Brain microvascular endothelial cell (primary cell): ENCODE results near the gene CRYGC.

ENCODE experiments used
- DNase-seq: peaks from one replicate; pipeline ENCODE4 v3.0.0-alpha.2; 2020
- H3K27ac ChIP-seq: fragments of 250-450 bp; sonication (Bioruptor Pico); 2 replicates; pipeline ENCODE4 v1.5.1; 2020; ENCODE audit warnings: mild to moderate bottlenecking, moderate library complexity
- H3K27me3 ChIP-seq: fragments of 250-450 bp; sonication (Bioruptor Pico); replicated peaks from 2 replicates; pipeline ENCODE4 v1.5.1; 2020; ENCODE audit warnings: mild to moderate bottlenecking
- H3K36me3 ChIP-seq: fragments of 250-450 bp; sonication (Bioruptor Pico); replicated peaks from 2 replicates; pipeline ENCODE4 v1.5.1; 2020; ENCODE audit warnings: mild to moderate bottlenecking
- H3K4me3 ChIP-seq: 2 replicates; pipeline ENCODE4 v1.5.1; 2011; ENCODE audit warnings: low read depth, mild to moderate bottlenecking, control low read depth, low read length, moderate library complexity
- CTCF ChIP-seq: IDR thresholded peaks from 2 replicates; pipeline ENCODE4 v1.5.1; 2011; ENCODE audit warnings: low read depth, mild to moderate bottlenecking, moderate library complexity, low read length, control low read depth, inconsistent platforms; ENCODE audit errors: missing control alignments
- in situ Hi-C: cut with HindIII; loops from 2 replicates; pipeline ENCODE4 v1.10.0; 2017; ENCODE audit warnings: low sequenced_read_pairs, low pct_ligation_motif_present

The CRYGC gene

GRCh38 chr2:208150956-208151355, 21.3 kb upstream of the CRYGC start:
- Histone ChIP-seq H3K27me3 (no peaks in the 10 kb centered on the region), H3K27ac (no peak overlapping the region), H3K36me3 (no peaks in the 10 kb centered on the region), H3K4me3 (no peak overlapping the region)
- no peak for TF ChIP-seq CTCF
- DNase-seq, result no peak
- in situ Hi-C loops, result no loop called here

- no peak for TF ChIP-seq CTCF
- Histone ChIP-seq H3K4me3 (no peak overlapping the region), H3K36me3 (no peaks in the 10 kb centered on the region), H3K27ac (no peak overlapping the region), H3K27me3 (no peaks in the 10 kb centered on the region)
- DNase-seq, result no peak
- in situ Hi-C loops, result no loop called here
These were observed 20.5 kb upstream of the CRYGC start for GRCh38 chr2:208150094-208150493.

GRCh38 chr2:208148803-208149202, 19.2 kb upstream of the CRYGC start:
- TF ChIP-seq CTCF, result peak; percentile 28
- in situ Hi-C loops, result no loop called here
- Histone ChIP-seq H3K27ac (no peak overlapping the region), H3K27me3 (no peaks in the 10 kb centered on the region), H3K4me3 (no peak overlapping the region), H3K36me3 (no peaks in the 10 kb centered on the region)
- DNase-seq, result no peak

GRCh38 chr2:208147759-208148158, 18.1 kb upstream of the CRYGC start:
- Histone ChIP-seq H3K27ac (no peak overlapping the region), H3K36me3 (no peaks in the 10 kb centered on the region), H3K4me3 (no peak overlapping the region), H3K27me3 (no peaks in the 10 kb centered on the region)
- TF ChIP-seq CTCF, result no peak
- in situ Hi-C loops, result no loop called here
- no peak for DNase-seq

- H3K36me3 ChIP-seq, result no peaks in the 10 kb centered on the region
- in situ Hi-C loops, result no loop called here
- DNase-seq, result no peak
These were observed 17.4 kb upstream of the CRYGC start for GRCh38 chr2:208147008-208147407.

More at GRCh38 chr2:208147008-208147407, 17.4 kb upstream of the CRYGC start:
- Histone ChIP-seq H3K4me3 (no peak overlapping the region), H3K27ac (no peak overlapping the region), H3K27me3 (no peaks in the 10 kb centered on the region)
- no peak for TF ChIP-seq CTCF
